ENCODE results near the gene VPS16. TPM values are rescaled to one million over a fixed set of nuclear protein-coding genes. Genes with fewer than 3 reads are reported as not detected.

The VPS16 gene
- total RNA-seq, 1 experiment from 2014 or later = 22.2 TPM

GRCh38 chr20:2801286-2801728 lies 39.2 kb upstream of the VPS16 start:
- H3K9me3 Mint-ChIP-seq (ENCODE audit: low read depth, unreplicated experiment) = no peaks in the 10 kb centered on the region
- TF ChIP-seq CTCF (IDR thresholded peaks at IDR 0.05; ENCODE audit: unreplicated experiment) = no peak
- intact Hi-C loops (cut with micrococcal nuclease; ENCODE audit: unreplicated experiment) = no loop called here
- CTCF ChIA-PET = interaction anchor here (0.6 kb wide), 1 partner anchor 25 kb away, joined by 3 read pairs; no protein-coding TSS in a partner anchor
- H3K27ac Mint-ChIP-seq (ENCODE audit: unreplicated experiment) = no peak overlapping the region
- H3K4me1 Mint-ChIP-seq (ENCODE audit: low read depth, unreplicated experiment) = peaks cover 24% of the 10 kb centered on the region
- H3K4me3 Mint-ChIP-seq (ENCODE audit: low read depth, unreplicated experiment) = peak overlapping the region; percentile 81
- BruUV-seq (replicated peaks) = no TSS peak
- no peak for DNase-seq
- H3K27me3 Mint-ChIP-seq (ENCODE audit: unreplicated experiment) = peaks cover 100% of the 10 kb centered on the region
- peaks cover 7% of the 10 kb centered on the region for H3K36me3 Mint-ChIP-seq (ENCODE audit: insufficient read depth, unreplicated experiment)

GRCh38 chr20:2804041-2804828 lies 36.3 kb upstream of the VPS16 start:
- BruUV-seq (replicated peaks) = no TSS peak
- H3K4me3 Mint-ChIP-seq (ENCODE audit: low read depth, unreplicated experiment) = no peak overlapping the region

GRCh38 chr20:2804852-2805688 lies 35.5 kb upstream of the VPS16 start:
- H3K9me3 Mint-ChIP-seq (ENCODE audit: low read depth, unreplicated experiment) = no peaks in the 10 kb centered on the region
- DNase-seq = no peak
- no TSS peak for BruUV-seq (replicated peaks)
- no peak overlapping the region for H3K27ac Mint-ChIP-seq (ENCODE audit: unreplicated experiment)
- no peak overlapping the region for H3K4me3 Mint-ChIP-seq (ENCODE audit: low read depth, unreplicated experiment)
- CTCF ChIA-PET = interaction anchor here (0.6 kb wide), 2 partner anchors 10 to 152 kb away, joined by 3 to 4 read pairs; partner anchors contain the start of gene C20orf141
- intact Hi-C loops (cut with micrococcal nuclease; ENCODE audit: unreplicated experiment) = no loop called here
- no peak for TF ChIP-seq CTCF (IDR thresholded peaks at IDR 0.05; ENCODE audit: unreplicated experiment)
- H3K36me3 Mint-ChIP-seq (ENCODE audit: insufficient read depth, unreplicated experiment) = peaks cover 1% of the 10 kb centered on the region
- H3K4me1 Mint-ChIP-seq (ENCODE audit: low read depth, unreplicated experiment) = peaks cover 29% of the 10 kb centered on the region
- H3K27me3 Mint-ChIP-seq (ENCODE audit: unreplicated experiment) = peaks cover 93% of the 10 kb centered on the region

More at GRCh38 chr20:2804041-2804828, 36.3 kb upstream of the VPS16 start:
- Mint-ChIP-seq H3K4me1 (ENCODE audit: low read depth, unreplicated experiment) (peaks cover 34% of the 10 kb centered on the region), H3K9me3 (ENCODE audit: low read depth, unreplicated experiment) (no peaks in the 10 kb centered on the region), H3K27me3 (ENCODE audit: unreplicated experiment) (peaks cover 97% of the 10 kb centered on the region), H3K27ac (ENCODE audit: unreplicated experiment) (no peak overlapping the region), H3K36me3 (ENCODE audit: insufficient read depth, unreplicated experiment) (peaks cover 7% of the 10 kb centered on the region)
- CTCF ChIA-PET = no interaction called here
- intact Hi-C loops (cut with micrococcal nuclease; ENCODE audit: unreplicated experiment) = no loop called here
- no peak for TF ChIP-seq CTCF (IDR thresholded peaks at IDR 0.05; ENCODE audit: unreplicated experiment)
- no peak for DNase-seq

GRCh38 chr20:2805689-2806350 lies 34.7 kb upstream of the VPS16 start:
- intact Hi-C loops (cut with micrococcal nuclease; ENCODE audit: unreplicated experiment) = no loop called here
- BruUV-seq (replicated peaks) = no TSS peak
- Mint-ChIP-seq H3K4me1 (ENCODE audit: low read depth, unreplicated experiment) (peaks cover 23% of the 10 kb centered on the region), H3K4me3 (ENCODE audit: low read depth, unreplicated experiment) (no peak overlapping the region), H3K27ac (ENCODE audit: unreplicated experiment) (no peak overlapping the region), H3K36me3 (ENCODE audit: insufficient read depth, unreplicated experiment) (no peaks in the 10 kb centered on the region), H3K9me3 (ENCODE audit: low read depth, unreplicated experiment) (no peaks in the 10 kb centered on the region), H3K27me3 (ENCODE audit: unreplicated experiment) (peaks cover 86% of the 10 kb centered on the region)
- DNase-seq = no peak
- CTCF ChIA-PET = interaction anchor here (0.6 kb wide), 1 partner anchor 9 kb away, joined by 4 read pairs; the partner anchor contains the start of gene C20orf141
- TF ChIP-seq CTCF (IDR thresholded peaks at IDR 0.05; ENCODE audit: unreplicated experiment) = no peak
